MM.1S (cell line): ENCODE data around the gene DDO.

ENCODE experiments used
- CTCF ChIP-seq: fragments of 300-600 bp; sonication (generic); IDR thresholded peaks from 2 replicates; pipeline ENCODE4 v1.5.1; 2016; ENCODE audit warnings: antibody characterized with exemption, low read length, mixed read lengths
- EZH2 ChIP-seq: fragments of 300-600 bp; sonication (generic); optimal IDR thresholded peaks from 2 replicates; pipeline ENCODE3; 2017; ENCODE audit warnings: low read depth, mild to moderate bottlenecking, antibody characterized with exemption, low read length, mixed read lengths
- EZH2phosphoT487 ChIP-seq: fragments of 300-600 bp; sonication (generic); IDR thresholded peaks from 2 replicates; pipeline ENCODE4 v1.6.1; 2018; ENCODE audit warnings: antibody characterized with exemption, low read length

- TF ChIP-seq CTCF (no peak), EZH2phosphoT487 (no peak), EZH2 (no peak)
These were observed 31.0 kb upstream of the DDO start for GRCh38 chr6:110446405-110446804.
